NCI-H2227 (cell line): ENCODE measurements around the gene ZBTB48.
"Not testable (repeated sequence)": the region's sequence is repeated elsewhere in the genome, so short reads cannot be mapped to it uniquely, and the experiment has no call there.

Source experiments
- DNase-seq: peaks from one replicate; lab custom pipeline; 2025; ENCODE audit not compliant: unreplicated experiment; lab: John Stamatoyannopoulos, UW

Gene ZBTB48

DNA sequence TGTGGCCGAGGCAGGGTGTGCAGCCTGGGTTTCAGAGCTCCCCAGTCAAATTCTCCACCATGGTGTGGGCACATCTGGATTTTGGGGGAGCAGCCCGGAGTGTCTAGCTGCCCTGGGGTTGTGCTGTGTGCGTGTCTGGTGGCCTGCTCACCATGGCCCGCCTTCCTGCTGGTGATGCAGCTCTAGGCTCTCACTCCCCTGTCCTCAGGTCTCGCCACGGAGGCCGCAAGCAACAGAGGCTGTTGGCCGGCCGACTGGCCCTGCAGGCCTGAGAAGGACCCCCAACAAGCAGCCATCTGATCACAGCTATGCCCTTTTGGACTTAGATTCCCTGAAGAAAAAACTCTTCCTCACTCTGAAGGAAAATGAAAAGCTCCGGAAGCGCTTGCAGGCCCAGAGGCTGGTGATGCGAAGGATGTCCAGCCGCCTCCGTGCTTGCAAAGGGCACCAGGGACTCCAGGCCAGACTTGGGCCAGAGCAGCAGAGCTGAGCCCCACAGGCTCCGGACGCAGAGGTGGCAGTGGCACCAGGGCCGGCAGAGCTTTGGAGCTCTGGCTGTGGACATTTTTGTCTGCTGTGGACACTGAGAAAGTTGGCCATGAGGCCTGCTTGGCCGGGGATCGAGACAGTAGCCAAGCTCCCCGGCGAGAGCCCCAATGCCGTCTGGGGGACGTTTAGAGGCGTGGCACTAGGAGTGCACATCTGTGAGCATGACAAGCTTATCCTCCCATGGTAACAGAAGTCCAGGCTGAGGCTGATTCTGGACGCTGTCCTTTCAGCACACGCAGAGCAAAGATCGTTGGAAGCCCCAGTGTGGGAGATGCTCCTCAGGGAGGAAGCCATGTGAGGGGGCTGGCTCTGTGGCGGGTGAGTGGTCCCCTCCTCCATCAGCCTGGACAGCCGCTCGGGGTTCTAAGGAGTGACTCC lies 53.1 kb downstream of the ZBTB48 start:
- no peak for DNase-seq

DNA sequence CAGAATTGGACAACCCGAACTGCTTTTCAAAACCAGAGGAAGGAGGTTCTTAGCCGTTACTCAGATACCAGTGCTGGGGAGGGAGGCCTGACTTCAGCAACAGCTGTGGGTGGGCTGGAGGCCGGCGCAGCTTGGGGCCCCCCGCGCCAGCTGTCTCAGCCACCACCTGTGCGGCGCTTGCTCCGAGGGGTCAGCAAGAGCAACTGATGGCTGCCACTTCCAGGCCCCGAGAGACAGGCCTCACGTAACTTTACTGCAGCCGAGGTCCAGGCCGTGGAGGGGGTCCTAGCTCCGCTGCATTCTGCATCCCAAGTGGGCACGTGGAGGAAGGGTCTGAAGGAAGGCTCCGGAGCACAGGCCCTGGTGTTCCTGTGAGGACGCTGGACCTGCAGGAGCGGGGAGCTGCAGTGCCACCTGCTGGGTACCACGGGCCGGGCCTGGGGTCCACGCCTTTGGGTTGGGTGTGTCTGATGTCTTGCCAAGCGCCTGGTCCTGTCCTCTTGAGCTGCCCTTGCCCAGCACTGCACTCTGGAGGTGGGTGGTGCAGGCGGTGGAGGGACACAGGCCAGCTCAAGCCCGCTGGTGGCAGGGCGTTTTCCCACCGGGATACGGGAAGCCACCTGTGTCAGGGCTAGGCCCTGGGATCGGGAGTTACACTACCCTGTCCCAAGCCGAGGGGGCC lies 54.7 kb downstream of the ZBTB48 start:
- peak; percentile 14 for DNase-seq

DNA sequence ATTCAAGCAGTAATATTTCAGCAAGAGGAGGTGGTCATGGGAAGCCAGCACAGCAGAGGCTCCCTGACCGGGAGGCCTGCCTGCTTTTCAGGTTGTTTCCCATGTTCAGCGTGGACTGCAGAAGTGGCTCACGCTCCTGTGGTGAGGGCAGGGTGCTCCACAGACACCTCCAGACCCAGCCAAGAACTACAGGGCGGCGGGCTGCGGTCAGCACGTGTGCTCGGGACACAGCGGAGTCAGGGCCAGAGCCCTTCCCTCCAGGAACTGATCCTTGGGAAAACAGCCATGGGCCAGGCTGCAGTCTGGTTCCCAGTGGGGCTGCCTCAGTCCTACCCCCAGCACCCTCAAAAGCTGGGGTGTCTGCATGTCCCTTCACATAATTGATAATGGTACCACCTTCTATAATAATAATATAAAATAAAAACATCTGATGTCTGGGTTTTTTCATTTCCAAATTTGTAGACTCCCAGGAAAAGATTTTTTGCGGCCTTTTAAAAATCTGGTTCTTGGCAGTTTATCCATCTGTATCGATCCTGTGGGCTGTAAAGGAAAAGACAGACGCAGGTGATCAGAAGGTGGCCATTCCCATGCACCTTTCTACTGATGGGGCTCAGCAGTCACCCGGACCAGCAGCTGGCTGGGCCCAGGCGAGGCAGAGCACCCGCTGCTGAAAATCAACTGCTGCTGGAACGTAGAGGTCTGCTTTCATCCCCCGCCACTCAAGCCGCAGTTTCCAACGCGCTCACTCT lies 55.5 kb downstream of the ZBTB48 start:
- DNase-seq = no peak

DNA sequence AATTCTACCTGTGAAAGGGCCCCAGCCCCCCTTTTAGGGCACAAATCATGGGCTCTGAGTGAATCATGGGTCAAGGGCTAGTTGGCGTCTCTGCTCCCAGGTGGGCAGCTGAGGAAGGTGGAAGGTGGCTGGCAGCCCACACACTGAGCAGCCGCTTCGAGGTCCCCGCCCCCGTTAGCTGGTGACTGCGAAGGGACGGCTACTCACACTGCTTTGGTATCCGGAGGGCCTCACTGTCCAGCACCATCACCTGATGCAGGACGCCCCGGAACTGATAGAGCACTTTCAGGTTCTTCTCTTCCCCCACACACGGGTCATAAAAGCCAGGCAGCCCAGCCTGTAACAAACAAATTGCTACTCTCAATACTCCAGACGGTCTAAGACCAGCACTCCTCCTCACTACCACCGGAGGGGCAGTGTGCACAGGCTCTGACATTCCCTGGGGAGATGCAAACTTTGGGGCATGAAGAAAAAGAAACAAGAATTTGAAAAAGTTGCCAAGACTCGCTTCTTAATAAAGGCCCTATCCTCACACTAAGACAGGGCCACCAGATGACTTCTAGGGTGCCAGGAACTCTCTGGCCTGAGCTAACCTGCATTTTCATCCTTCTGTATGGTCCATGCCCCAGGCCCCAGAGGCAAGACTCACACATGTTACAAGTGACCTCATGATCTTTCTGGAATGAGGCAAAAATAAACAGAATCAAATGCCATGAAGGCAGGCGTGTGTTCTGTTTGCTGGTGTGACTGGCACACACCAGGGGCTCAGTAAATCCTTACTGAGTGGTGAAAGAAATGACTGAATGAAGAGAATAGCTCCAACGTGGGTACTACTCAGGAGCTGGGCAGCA lies 56.3 kb downstream of the ZBTB48 start:
- DNase-seq = no peak

GRCh38 chr1:6636778-6637177 lies 57.0 kb downstream of the ZBTB48 start:
- not testable (repeated sequence) for DNase-seq

GRCh38 chr1:6637770-6638169 lies 58.0 kb downstream of the ZBTB48 start:
- no peak for DNase-seq

- DNase-seq = peak; percentile 35
Measured at GRCh38 chr1:6638226-6638625, 58.4 kb downstream of the ZBTB48 start.
